GM12891 (cell line): Measurements from ENCODE around the gene CD3D.
"Not testable (repeated sequence)": the region's sequence is repeated elsewhere in the genome, so short reads cannot be mapped to it uniquely, and the experiment has no call there.

Experiments
- DNase-seq: peaks from one replicate; pipeline ENCODE4 v3.0.0; 2011; ENCODE audit warnings: low spot score; ENCODE audit not compliant: insufficient read length
- FAIRE-seq: peaks from 2 replicates; lab custom pipeline; 2011; peaks lifted over from hg19 to GRCh38; lab: Jason Lieb, UNC
- PAX5 ChIP-seq: IDR thresholded peaks from 2 replicates; pipeline ENCODE4 v1.6.1; 2011; ENCODE audit warnings: low read length, moderate library complexity, mild to moderate bottlenecking; ENCODE audit not compliant: insufficient read depth, severe bottlenecking
- POLR2A ChIP-seq: IDR thresholded peaks from 2 replicates; pipeline ENCODE4 v1.6.1; 2011; ENCODE audit warnings: low read depth, low read length, control low read depth
- POLR2AphosphoS5 ChIP-seq: IDR thresholded peaks from 2 replicates; pipeline ENCODE4 v1.6.1; 2011; ENCODE audit warnings: low read depth, low read length, control low read depth
- POU2F2 ChIP-seq: IDR thresholded peaks from 2 replicates; pipeline ENCODE4 v1.6.1; 2011; ENCODE audit warnings: low read depth, mild to moderate bottlenecking, control low read depth, low read length, moderate library complexity
- SPI1 ChIP-seq: IDR thresholded peaks from 2 replicates; pipeline ENCODE4 v1.6.1; 2011; ENCODE audit warnings: low read depth, low read length, control low read depth
- TAF1 ChIP-seq: IDR thresholded peaks from 2 replicates; pipeline ENCODE4 v1.6.1; 2011; ENCODE audit warnings: low read depth, low read length, control low read depth

CD3D gene

DNA sequence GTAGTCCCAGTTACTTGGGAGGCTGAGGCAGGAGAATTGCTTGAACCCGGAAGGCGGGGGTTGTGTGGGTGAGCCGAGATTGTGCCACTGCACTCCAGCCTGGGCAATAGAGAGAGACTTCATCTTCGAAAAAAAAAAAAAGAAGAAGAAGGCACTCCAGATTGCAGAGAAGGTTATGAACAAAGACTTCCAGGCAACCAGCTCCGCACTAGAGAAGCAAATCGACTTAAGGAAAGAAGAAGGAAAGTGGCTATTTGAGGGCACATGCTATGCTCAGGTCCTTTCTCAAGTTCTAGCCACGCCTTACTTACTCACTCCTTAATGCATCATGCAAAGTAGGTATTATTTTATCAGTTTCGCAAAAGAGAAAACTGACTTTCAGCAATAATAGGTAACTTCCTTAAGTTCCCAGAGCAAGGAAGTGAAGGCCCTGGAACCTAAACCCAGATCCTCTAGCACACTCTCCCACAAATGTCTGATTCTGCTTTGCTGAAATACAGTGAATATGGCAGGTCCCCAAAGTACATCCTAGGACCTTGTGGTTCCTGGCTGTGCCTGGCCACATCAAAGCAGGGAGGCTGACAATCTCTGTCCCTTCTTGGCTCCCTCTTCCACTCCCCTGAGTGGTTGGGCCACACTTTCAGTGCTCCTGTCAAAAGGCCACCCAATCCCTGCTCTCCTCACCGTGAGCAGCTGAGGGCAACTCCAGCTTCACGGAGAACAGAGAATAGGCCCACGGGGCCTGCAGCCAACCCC is 23.7 kb downstream of the CD3D start:
- no peak for TF ChIP-seq POLR2AphosphoS5
- DNase-seq = no peak
- FAIRE-seq = no peak

DNA sequence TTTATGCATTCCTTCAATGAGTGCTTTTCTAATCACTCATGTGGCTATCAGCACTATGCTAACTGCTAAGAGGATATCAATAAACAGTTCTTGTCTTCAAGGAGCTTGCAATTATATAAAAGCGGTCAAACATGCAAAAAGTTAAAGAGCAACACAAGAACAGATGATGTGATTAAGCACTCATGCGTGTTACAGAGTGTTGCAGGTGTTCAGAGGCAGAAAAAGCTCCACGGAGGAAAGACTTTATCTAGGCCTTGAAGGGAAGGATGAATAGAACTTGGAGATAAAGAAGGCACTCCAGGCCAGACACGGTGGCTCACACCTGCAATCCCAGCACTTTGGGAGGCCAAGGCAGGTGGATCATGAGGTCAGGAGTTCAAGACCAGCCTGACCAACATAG is 24.4 kb downstream of the CD3D start:
- no peak for TF ChIP-seq PAX5
- TF ChIP-seq POLR2AphosphoS5 = no peak
- TF ChIP-seq TAF1 = no peak
- TF ChIP-seq POLR2A = no peak
- no peak for TF ChIP-seq SPI1
- TF ChIP-seq POU2F2 = no peak
- FAIRE-seq = no peak

DNA sequence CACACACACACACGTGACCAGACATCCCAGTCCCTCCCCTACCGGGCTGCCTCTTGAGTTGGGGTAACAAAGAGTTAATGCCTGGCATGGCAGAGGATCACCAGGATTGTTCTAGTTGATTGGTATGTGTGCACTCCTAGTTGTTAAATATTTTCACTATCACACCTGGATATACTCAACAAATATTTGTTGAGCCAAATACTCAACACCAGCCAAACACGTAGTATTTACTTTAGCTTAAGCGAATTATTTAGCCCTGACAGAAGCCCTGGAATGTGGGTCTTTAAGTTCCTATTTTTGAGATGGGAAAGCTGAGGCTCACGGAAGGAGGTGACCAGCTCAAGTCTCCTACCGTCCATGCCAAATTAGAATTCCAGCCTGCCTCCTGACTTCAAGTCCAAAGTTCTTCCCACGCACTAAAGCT is 27.5 kb downstream of the CD3D start:
- DNase-seq = no peak
- TF ChIP-seq TAF1 (no peak), PAX5 (no peak), POLR2AphosphoS5 (no peak)
- FAIRE-seq = no peak

More for the DNA sequence above, 24.4 kb downstream of the CD3D start:
- no peak for DNase-seq

DNA sequence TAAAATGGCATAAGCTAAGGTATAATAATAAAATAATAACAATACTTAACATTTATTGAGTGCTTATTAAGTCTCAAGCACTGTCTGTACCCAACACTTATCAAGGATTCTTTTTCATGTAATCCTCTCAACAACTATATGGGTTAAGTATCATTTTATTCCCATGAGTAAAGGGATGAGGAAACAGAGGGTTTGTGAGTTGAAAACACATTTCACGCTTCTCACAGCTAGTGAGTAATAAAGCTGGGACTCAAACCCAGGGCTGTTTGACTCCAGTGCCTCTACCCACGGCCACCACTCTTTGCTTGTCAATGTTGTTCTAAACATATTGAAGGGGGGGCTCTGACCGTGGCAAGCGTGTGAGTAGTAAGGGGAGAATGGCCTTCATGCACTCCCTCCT is 29.3 kb downstream of the CD3D start:
- TF ChIP-seq TAF1 = no peak
- TF ChIP-seq POLR2AphosphoS5 = no peak
- TF ChIP-seq PAX5 = no peak
- TF ChIP-seq POLR2A = no peak
- TF ChIP-seq POU2F2 = no peak
- TF ChIP-seq SPI1 = no peak
- DNase-seq (no peak), FAIRE-seq (no peak)

DNA sequence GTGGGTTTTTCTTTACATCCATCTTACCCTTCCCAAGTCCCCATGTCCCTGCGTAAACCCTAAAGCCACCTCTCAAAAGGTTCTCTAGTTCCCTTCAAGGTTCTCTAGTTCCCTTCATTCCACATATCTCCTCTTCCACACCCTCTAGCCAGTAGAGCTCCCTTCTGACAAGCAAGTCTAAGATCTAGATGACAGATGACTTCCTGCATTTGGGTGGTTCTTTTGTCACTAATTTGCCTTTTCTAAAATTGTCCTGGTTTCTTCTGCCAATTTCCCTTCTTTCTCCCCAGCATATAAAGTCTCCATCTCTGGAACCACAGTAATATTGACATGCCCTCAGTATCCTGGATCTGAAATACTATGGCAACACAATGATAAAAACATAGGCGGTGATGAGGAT is 30.2 kb downstream of the CD3D start:
- FAIRE-seq = no peak
- TF ChIP-seq PAX5 = no peak
- no peak for TF ChIP-seq POU2F2
- TF ChIP-seq SPI1 = no peak
- no peak for TF ChIP-seq TAF1
- TF ChIP-seq POLR2AphosphoS5 = no peak
- no peak for TF ChIP-seq POLR2A
- DNase-seq = no peak

DNA sequence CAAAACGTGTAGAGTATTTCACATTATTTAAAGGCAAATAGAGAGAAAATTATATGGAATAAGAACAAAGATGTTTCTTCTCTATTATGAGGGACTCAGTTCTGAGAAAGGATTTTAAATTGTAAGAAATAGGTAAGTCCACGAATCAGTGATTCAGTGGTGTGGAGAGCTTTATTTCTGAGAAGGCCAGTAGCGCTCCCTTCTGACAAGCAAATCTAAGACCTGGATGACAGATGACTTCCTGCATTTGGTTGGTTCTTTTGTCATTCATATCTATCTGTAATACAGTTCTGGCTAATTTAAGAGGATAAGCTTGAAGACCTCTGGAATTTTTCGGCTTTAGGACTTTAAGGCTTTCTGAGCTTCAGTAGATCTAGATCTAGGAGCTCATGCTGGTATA is 31.0 kb downstream of the CD3D start:
- FAIRE-seq (no peak), DNase-seq (no peak)
- TF ChIP-seq POLR2AphosphoS5 (no peak), PAX5 (no peak), SPI1 (no peak), TAF1 (no peak), POLR2A (no peak), POU2F2 (no peak)

DNA sequence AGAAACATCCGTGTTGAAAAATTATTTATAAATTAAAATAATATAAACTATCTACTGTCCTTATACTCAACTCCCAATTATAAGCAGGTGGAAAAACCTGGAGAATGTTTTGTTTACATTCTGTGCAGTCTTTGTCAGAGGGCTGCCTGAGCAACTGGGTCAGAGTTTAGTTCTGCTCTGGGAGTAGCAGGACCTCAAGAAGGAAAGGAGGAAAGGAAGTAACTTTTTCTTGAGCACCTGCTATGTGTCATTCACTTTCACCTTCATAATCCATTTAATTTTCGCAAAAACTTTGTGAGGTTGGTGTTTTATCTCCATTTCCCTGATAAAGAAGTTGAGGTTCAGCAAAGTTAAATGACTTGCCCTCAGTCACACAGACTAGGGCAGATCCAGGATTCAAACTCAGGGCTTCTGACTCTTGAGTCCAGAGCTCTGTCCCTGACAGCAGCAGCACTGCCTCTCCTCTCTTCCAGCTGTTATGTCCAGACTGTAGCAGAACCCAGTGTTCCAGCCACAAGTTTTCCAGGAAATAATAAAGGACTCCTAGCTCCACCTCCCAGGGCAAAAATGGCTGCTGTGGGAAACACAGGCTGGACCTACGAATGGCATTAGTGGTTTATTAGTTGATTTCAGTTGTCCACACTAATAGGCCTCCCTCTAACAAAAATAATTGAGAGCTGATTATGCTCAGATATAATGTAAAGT is 31.6 kb downstream of the CD3D start:
- TF ChIP-seq PAX5 (no peak), POLR2A (no peak), POLR2AphosphoS5 (no peak), SPI1 (no peak), TAF1 (no peak), POU2F2 (no peak)
- FAIRE-seq (no peak), DNase-seq (no peak)

DNA sequence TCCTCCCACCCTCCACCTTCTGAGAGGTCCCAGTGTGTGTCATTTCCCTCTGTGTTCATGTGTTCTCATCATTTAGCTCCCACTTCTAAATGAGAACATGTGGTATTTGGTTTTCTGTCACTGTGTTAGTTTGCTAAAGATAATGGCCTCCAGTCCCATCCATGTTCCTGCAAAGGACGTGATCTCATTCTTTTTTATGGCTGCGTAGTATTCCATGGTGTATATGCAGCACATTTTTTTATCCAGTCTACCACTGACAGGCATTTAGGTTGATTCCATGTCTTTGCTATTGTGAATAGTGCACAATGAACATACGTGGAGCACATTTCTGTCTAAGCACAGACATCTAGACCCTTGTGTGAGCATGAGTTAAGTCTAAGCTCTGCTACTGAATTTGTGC is 32.2 kb downstream of the CD3D start:
- no peak for DNase-seq
- no peak for FAIRE-seq
- TF ChIP-seq POU2F2 (no peak), PAX5 (no peak), SPI1 (no peak), TAF1 (no peak), POLR2AphosphoS5 (no peak), POLR2A (no peak)

DNA sequence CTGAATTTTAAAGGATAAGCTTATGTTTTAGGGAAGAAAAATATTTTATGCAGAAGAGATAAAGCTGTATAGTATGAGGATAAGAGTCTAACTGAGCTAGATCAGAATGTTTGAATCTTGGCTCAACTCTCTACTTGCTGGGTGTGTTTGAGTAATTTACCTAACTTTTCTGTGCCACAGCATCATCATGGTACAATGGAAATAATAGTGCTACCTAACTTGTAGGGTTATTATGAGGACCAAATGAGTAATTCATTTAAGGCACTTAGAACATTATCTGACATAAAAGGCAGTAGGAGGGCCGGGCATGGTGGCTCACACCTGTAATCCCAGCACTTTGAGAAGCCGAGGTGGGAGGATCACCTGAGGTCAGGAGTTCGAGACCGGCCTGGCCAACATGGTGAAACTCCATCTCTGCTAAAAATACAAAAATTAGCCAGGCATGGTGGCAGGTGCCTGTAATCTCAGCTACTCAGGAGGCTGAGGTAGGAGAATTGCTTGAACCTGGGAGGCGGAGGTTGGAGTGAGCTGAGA is 33.4 kb downstream of the CD3D start:
- not testable (repeated sequence) for FAIRE-seq, DNase-seq

DNA sequence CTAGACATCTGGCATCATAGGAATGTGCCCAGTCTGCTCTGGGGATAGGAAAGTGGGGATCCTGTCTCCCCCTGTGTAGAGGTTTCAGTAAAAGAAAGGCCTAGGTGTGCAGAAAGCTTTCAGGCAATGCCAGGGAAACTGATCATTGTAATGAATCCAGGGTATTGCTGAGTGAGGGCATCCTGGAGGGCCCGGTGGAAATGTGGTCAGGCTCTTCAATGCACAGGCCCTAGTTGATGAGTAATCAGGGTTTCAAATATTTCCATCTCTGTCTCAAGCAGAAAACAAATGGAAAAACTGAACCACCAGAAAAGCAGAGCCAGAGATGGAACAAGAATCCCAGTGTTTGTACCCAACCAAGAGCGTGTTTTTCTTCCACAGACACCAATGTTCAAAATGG is 35.9 kb downstream of the CD3D start:
- DNase-seq (no peak), FAIRE-seq (no peak)
- TF ChIP-seq POLR2A = no peak
- no peak for TF ChIP-seq POU2F2

DNA sequence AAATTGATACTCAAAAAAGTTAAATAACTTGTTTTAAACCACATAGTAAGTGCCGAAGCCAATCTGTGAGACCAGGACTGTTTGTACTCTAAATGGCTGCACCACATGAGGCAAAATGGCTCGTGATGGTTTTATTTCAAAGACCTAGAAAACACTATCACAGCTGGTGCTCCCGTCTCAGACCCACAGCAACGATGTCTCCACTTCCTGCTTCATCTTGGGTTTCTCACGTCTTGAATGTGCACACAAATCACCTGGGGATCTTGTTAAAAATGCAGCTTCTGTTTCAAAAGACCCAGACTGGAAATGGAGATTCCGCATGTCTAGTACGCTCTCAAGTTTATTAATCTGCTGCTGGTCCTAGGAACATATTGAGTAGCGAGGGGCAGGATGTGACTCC is 36.8 kb downstream of the CD3D start:
- TF ChIP-seq POLR2A (no peak), SPI1 (no peak), POLR2AphosphoS5 (no peak), POU2F2 (no peak), PAX5 (no peak), TAF1 (no peak)
- FAIRE-seq = peak; percentile 83
- no peak for DNase-seq
